ENCODE results near the gene FUT8. TPM values are rescaled to one million over a fixed set of nuclear protein-coding genes. Genes with fewer than 3 reads are reported as not detected.

The FUT8 gene
- total and polyA plus RNA-seq, 2 of the 8 experiments (the other 6 are each of a cell fraction or from before 2014, with no cell fraction given): 10.5 to 25.1 TPM

- Histone ChIP-seq H3K36me3 (ENCODE audit: control insufficient read depth in 2 of 4, insufficient read depth in 4 of 4, low read length in 3 of 4) (no peaks in the 10 kb centered on the region), H2AK5ac (ENCODE audit: low read depth, low read length) (no peak overlapping the region), H4K91ac (replicated peaks; ENCODE audit: insufficient read length, low read length) (no peak overlapping the region), H3K27me3 (replicated peaks in 1 of 4; ENCODE audit: control insufficient read depth in 3 of 4, extremely low read depth in 1 of 4, insufficient read depth in 3 of 4, low read length in 3 of 4) (no peaks in the 10 kb centered on the region), H3K9ac (replicated peaks in 1 of 4; ENCODE audit: extremely low read depth in 1 of 4, low read depth in 3 of 4, low read length in 3 of 4) (no peak overlapping the region), H2BK120ac (replicated peaks; ENCODE audit: low read depth, low read length) (no peak overlapping the region), H3K4me3 (ENCODE audit: extremely low read depth in 1 of 4, insufficient read depth in 2 of 4, low read depth in 3 of 4, low read length in 4 of 4) (no peak overlapping the region), H4K5ac (ENCODE audit: insufficient read length, low read depth, low read length) (no peak overlapping the region), H3K14ac (ENCODE audit: insufficient read length) (no peak overlapping the region), H2BK20ac (ENCODE audit: low read length) (no peak overlapping the region), H2BK5ac (ENCODE audit: low read depth, low read length) (no peak overlapping the region), H3K4ac (replicated peaks; ENCODE audit: insufficient read length, low read depth, low read length) (no peak overlapping the region), H3K79me1 (ENCODE audit: low read depth, low read length) (no peaks in the 10 kb centered on the region), H3K18ac (ENCODE audit: extremely low read depth, low read length) (no peak overlapping the region), H2BK12ac (ENCODE audit: low read depth, low read length) (no peak overlapping the region), H3K27ac (ENCODE audit: low read depth, low read length) (no peak overlapping the region), H3K4me2 (ENCODE audit: insufficient read depth in 1 of 2, low read depth in 2 of 2, low read length in 2 of 2) (no peak overlapping the region), H2AFZ (ENCODE audit: low read length) (no peak overlapping the region), H4K8ac (ENCODE audit: extremely low read depth, insufficient read depth, low read length) (no peak overlapping the region), H3K9me3 (ENCODE audit: insufficient read depth in 2 of 2, low read depth in 1 of 2, low read length in 1 of 2) (no peaks in the 10 kb centered on the region), H4K20me1 (replicated peaks in 1 of 2; ENCODE audit: control insufficient read depth in 1 of 2, insufficient read depth in 2 of 2, low read length in 2 of 2) (no peaks in the 10 kb centered on the region), H3K56ac (replicated peaks; ENCODE audit: insufficient read length, low read depth, low read length) (no peak overlapping the region), H3K23me2 (ENCODE audit: low read depth, low read length) (no peaks in the 10 kb centered on the region), H3K23ac (ENCODE audit: insufficient read length) (no peak overlapping the region), H3K79me2 (ENCODE audit: control insufficient read depth in 1 of 2, insufficient read depth in 2 of 2, low read length in 2 of 2) (no peaks in the 10 kb centered on the region), H3K4me1 (replicated peaks in 1 of 4; ENCODE audit: control insufficient read depth in 3 of 4, insufficient read depth in 4 of 4, low read length in 3 of 4) (no peaks in the 10 kb centered on the region), H2BK15ac (ENCODE audit: low read length) (no peak overlapping the region)
- ChIA-PET POLR2A (ENCODE audit: partially characterized antibody) (no interaction called here), CTCF (ENCODE audit: partially characterized antibody) (interaction anchor here (1.1 kb wide), 1 partner anchor 13 kb away, joined by 3 read pairs; no protein-coding TSS in a partner anchor)
- TF ChIP-seq, protein P1, sequence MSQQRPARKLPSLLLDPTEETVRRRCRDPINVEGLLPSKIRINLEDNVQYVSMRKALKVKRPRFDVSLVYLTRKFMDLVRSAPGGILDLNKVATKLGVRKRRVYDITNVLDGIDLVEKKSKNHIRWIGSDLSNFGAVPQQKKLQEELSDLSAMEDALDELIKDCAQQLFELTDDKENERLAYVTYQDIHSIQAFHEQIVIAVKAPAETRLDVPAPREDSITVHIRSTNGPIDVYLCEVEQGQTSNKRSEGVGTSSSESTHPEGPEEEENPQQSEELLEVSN (IDR thresholded peaks at IDR 0.05): no peak
- TF ChIP-seq SP4 (IDR thresholded peaks at IDR 0.05; ENCODE audit: low read length) (no peak), KDM5A (IDR thresholded peaks at IDR 0.05; ENCODE audit: low read length) (no peak), SUZ12 (IDR thresholded peaks at IDR 0.05; ENCODE audit: low read length) (no peak), MAX (IDR thresholded peaks at IDR 0.05) (no peak), TAF1 (IDR thresholded peaks at IDR 0.05; ENCODE audit: low read depth, low read length) (no peak), SAP30 (IDR thresholded peaks at IDR 0.05; ENCODE audit: insufficient read depth, insufficient replicate concordance, low read length) (no peak), POU5F1 (IDR thresholded peaks at IDR 0.05; ENCODE audit: low read depth, low read length) (no peak), MAFK (IDR thresholded peaks at IDR 0.05; ENCODE audit: low read depth, low read length) (no peak)
- FAIRE-seq: no peak
- 90% methylated on average over 3 of the region's 3 CpGs; no CpG with 5 or more reads in 1 of the 2 experiments for WGBS, 2 experiments (ENCODE audit: extremely low coverage in 1 of 2, insufficient coverage in 1 of 2, insufficient read length in 1 of 2, insufficient replicate concordance in 2 of 2, low coverage in 1 of 2, low lambda C conversion rate in 2 of 2, missing lambda C conversion rate in 1 of 2)
- DNase-seq (ENCODE audit: low read depth in 1 of 2, low spot score in 2 of 2): no peak
Measured at GRCh38 chr14:65382586-65382985, 29.9 kb upstream of the FUT8 start.

Measured in H1 (cell line).